ENCODE measurements around the gene NR4A3. TPM values are rescaled to one million over a fixed set of nuclear protein-coding genes. Genes with fewer than 3 reads are reported as not detected.
"Not testable (repeated sequence)": the region's sequence is repeated elsewhere in the genome, so short reads cannot be mapped to it uniquely, and the experiment has no call there.

NR4A3 gene
- total RNA-seq, 1 experiment from 2014 or later = 0.45 TPM

GRCh38 chr9:99850736-99851499 is 29.2 kb downstream of the NR4A3 start:
- H3K9ac ChIP-seq (ENCODE audit: low read length) = no peak overlapping the region
- H3K9me2 ChIP-seq (replicated peaks; ENCODE audit: insufficient read depth, low read length) = no peaks in the 10 kb centered on the region
- no peak for DNase-seq
- no peak overlapping the region for H3K4me3 ChIP-seq (ENCODE audit: low read length)
- no peak overlapping the region for H3K27ac ChIP-seq (ENCODE audit: low read length)
- no peaks in the 10 kb centered on the region for H4K20me1 ChIP-seq (ENCODE audit: insufficient read depth, low read depth, low read length)
- H3K36me3 ChIP-seq (ENCODE audit: insufficient read depth, low read length) = no peaks in the 10 kb centered on the region
- H3K9me3 ChIP-seq (ENCODE audit: low read length) = no peaks in the 10 kb centered on the region
- H3K4me1 ChIP-seq (ENCODE audit: low read length) = peaks cover 4% of the 10 kb centered on the region
- H3K79me2 ChIP-seq (ENCODE audit: low read length) = no peaks in the 10 kb centered on the region
- H3K27me3 ChIP-seq (ENCODE audit: low read length) = no peaks in the 10 kb centered on the region
- no peak overlapping the region for H3K4me2 ChIP-seq (ENCODE audit: low read depth, low read length, poor library complexity, severe bottlenecking)
- no peak overlapping the region for H2AFZ ChIP-seq (ENCODE audit: low read length)

DNA sequence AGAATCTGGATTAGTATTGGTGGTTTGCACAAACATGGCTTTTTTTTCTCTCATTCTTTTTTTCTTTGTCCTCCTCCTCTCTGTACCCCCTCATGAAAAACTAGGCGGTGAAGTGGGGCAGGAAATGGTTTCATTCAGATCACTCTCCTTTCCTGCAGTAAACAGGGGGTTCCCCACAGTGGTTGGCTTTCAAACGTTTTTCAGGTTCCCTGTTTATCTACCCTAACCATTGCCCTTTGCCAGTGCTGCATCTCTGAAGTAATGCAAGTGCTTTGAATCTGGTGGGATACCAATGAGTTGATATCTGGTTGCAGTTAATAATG is 29.8 kb downstream of the NR4A3 start:
- H3K9me3 ChIP-seq (ENCODE audit: low read length) = no peaks in the 10 kb centered on the region
- peaks cover 4% of the 10 kb centered on the region for H3K4me1 ChIP-seq (ENCODE audit: low read length)
- H3K27ac ChIP-seq (ENCODE audit: low read length) = no peak overlapping the region
- no peaks in the 10 kb centered on the region for H3K27me3 ChIP-seq (ENCODE audit: low read length)
- no peak overlapping the region for H3K9ac ChIP-seq (ENCODE audit: low read length)
- DNase-seq = no peak
- no peak overlapping the region for H2AFZ ChIP-seq (ENCODE audit: low read length)
- no peaks in the 10 kb centered on the region for H3K79me2 ChIP-seq (ENCODE audit: low read length)
- no peak overlapping the region for H3K4me2 ChIP-seq (ENCODE audit: low read depth, low read length, poor library complexity, severe bottlenecking)
- no peak overlapping the region for H3K4me3 ChIP-seq (ENCODE audit: low read length)
- no peaks in the 10 kb centered on the region for H3K9me2 ChIP-seq (replicated peaks; ENCODE audit: insufficient read depth, low read length)
- H4K20me1 ChIP-seq (ENCODE audit: insufficient read depth, low read depth, low read length) = no peaks in the 10 kb centered on the region
- no peaks in the 10 kb centered on the region for H3K36me3 ChIP-seq (ENCODE audit: insufficient read depth, low read length)

DNA sequence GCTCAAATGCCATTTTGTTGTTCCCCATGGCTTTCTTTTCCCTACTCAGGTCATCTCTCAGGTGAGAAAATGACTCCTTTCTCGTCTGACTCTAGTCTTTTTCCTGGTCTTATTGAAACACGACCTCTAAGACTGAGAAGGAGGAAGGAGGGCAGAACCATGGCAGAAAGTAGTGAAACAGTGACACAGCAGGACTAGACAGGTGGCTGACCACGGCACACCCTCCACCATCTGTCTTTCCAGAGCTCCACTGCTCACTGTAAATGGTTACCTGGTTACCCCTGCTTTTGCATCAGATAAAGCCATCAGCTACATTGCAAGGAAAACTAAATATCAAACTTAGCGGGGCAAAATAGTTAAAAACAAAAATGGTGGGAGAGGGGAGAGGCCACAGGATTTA is 30.9 kb downstream of the NR4A3 start:
- no peak overlapping the region for H2AFZ ChIP-seq (ENCODE audit: low read length)
- no peak for DNase-seq

DNA sequence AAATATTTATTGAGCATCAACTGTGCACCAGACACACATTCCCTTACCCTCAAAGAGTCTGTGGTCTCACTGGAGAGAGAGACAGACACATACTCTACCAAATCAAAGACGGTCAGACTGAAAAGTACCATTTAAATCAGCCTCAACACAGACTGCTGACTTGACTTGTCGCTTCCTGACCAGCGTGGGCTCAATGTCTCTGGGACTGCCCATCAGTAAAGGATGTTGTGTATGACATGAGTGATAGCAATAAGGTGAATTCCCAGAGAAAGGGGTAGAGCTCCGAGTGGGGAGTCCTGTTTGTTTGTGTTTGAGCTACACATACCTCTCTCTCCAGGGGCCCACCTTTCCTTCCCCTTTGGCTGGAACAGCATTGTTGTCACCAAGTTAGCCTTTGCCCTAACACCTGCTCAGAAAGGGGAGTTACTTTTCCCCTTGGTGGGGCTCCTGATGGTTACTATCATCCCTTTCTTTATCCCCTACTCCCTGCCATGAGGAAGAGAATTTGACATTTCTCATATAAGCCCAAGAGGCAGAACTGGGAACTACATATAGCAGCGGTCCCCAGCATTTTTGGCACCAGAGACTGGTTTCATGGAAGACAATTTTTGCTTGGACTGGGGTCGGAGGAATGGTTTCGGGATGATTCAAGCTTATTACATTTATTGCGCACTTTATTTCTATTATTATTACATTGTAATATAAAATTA is 33.9 kb downstream of the NR4A3 start:
- Histone ChIP-seq H3K4me1 (ENCODE audit: low read length) (no peaks in the 10 kb centered on the region), H3K79me2 (ENCODE audit: low read length) (no peaks in the 10 kb centered on the region), H3K9me3 (ENCODE audit: low read length) (no peaks in the 10 kb centered on the region), H3K4me2 (ENCODE audit: low read depth, low read length, poor library complexity, severe bottlenecking) (no peak overlapping the region), H2AFZ (ENCODE audit: low read length) (no peak overlapping the region), H3K36me3 (ENCODE audit: insufficient read depth, low read length) (no peaks in the 10 kb centered on the region), H3K27ac (ENCODE audit: low read length) (no peak overlapping the region), H3K27me3 (ENCODE audit: low read length) (no peaks in the 10 kb centered on the region; the same call in 1 of the 2 replicates), H3K4me3 (ENCODE audit: low read length) (no peak overlapping the region), H3K9me2 (replicated peaks; ENCODE audit: insufficient read depth, low read length) (no peaks in the 10 kb centered on the region), H3K9ac (ENCODE audit: low read length) (no peak overlapping the region), H4K20me1 (ENCODE audit: insufficient read depth, low read depth, low read length) (no peaks in the 10 kb centered on the region)
- DNase-seq = no peak

More for the DNA sequence above, 30.9 kb downstream of the NR4A3 start:
- Histone ChIP-seq H3K9ac (ENCODE audit: low read length) (no peak overlapping the region), H3K36me3 (ENCODE audit: insufficient read depth, low read length) (no peaks in the 10 kb centered on the region), H3K9me3 (ENCODE audit: low read length) (no peaks in the 10 kb centered on the region), H3K4me1 (ENCODE audit: low read length) (peaks cover 4% of the 10 kb centered on the region), H3K27me3 (ENCODE audit: low read length) (no peaks in the 10 kb centered on the region), H3K79me2 (ENCODE audit: low read length) (no peaks in the 10 kb centered on the region), H3K4me3 (ENCODE audit: low read length) (no peak overlapping the region), H3K9me2 (replicated peaks; ENCODE audit: insufficient read depth, low read length) (no peaks in the 10 kb centered on the region), H3K27ac (ENCODE audit: low read length) (no peak overlapping the region), H4K20me1 (ENCODE audit: insufficient read depth, low read depth, low read length) (no peaks in the 10 kb centered on the region), H3K4me2 (ENCODE audit: low read depth, low read length, poor library complexity, severe bottlenecking) (no peak overlapping the region)

DNA sequence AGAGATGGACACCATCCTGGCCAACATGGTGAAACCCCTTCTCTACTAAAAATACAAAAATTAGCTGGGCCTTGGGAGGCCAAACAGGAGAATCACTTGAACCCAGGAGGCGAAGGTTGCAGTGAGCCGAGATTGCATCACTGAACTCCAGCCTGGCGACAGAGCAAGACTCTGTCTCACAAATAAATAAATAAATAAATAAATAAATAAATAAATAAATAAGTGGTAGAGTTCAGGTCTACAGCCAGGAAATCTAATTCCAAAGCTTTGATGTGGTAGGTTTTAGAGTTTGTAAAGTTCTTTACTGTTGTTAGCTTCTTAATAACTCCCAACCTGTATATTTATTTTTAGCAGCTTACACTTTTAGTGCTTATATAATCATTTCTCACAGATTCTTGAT is 35.9 kb downstream of the NR4A3 start:
- not testable (repeated sequence) for H3K9me3 ChIP-seq (ENCODE audit: low read length)

GRCh38 chr9:99858087-99858486 is 36.4 kb downstream of the NR4A3 start:
- H3K27me3 ChIP-seq (ENCODE audit: low read length) = no peaks in the 10 kb centered on the region; the same call in 1 of the 2 replicates
- H3K9me2 ChIP-seq (replicated peaks; ENCODE audit: insufficient read depth, low read length) = no peaks in the 10 kb centered on the region
- no peak overlapping the region for H3K27ac ChIP-seq (ENCODE audit: low read length)
- H4K20me1 ChIP-seq (ENCODE audit: insufficient read depth, low read depth, low read length) = no peaks in the 10 kb centered on the region
- no peak overlapping the region for H2AFZ ChIP-seq (ENCODE audit: low read length)
- H3K4me1 ChIP-seq (ENCODE audit: low read length) = no peaks in the 10 kb centered on the region
- no peak overlapping the region for H3K4me3 ChIP-seq (ENCODE audit: low read length)
- DNase-seq = no peak
- H3K36me3 ChIP-seq (ENCODE audit: insufficient read depth, low read length) = no peaks in the 10 kb centered on the region
- H3K9ac ChIP-seq (ENCODE audit: low read length) = no peak overlapping the region
- no peak overlapping the region for H3K4me2 ChIP-seq (ENCODE audit: low read depth, low read length, poor library complexity, severe bottlenecking)
- no peaks in the 10 kb centered on the region for H3K9me3 ChIP-seq (ENCODE audit: low read length)
- no peaks in the 10 kb centered on the region for H3K79me2 ChIP-seq (ENCODE audit: low read length)

More for the DNA sequence above, 35.9 kb downstream of the NR4A3 start:
- not testable (repeated sequence) for H3K27ac ChIP-seq (ENCODE audit: low read length); H3K4me3 ChIP-seq (ENCODE audit: low read length); H3K27me3 ChIP-seq (ENCODE audit: low read length); H2AFZ ChIP-seq (ENCODE audit: low read length); H3K4me2 ChIP-seq (ENCODE audit: low read depth, low read length, poor library complexity, severe bottlenecking); H3K9ac ChIP-seq (ENCODE audit: low read length); H3K9me2 ChIP-seq (replicated peaks; ENCODE audit: insufficient read depth, low read length); H3K79me2 ChIP-seq (ENCODE audit: low read length); H3K4me1 ChIP-seq (ENCODE audit: low read length); DNase-seq; H4K20me1 ChIP-seq (ENCODE audit: insufficient read depth, low read depth, low read length); H3K36me3 ChIP-seq (ENCODE audit: insufficient read depth, low read length)

- no peaks in the 10 kb centered on the region for H3K4me1 ChIP-seq (ENCODE audit: low read length)
- H3K4me3 ChIP-seq (ENCODE audit: low read length) = no peak overlapping the region
- no peak overlapping the region for H3K4me2 ChIP-seq (ENCODE audit: low read depth, low read length, poor library complexity, severe bottlenecking)
- no peak overlapping the region for H3K27ac ChIP-seq (ENCODE audit: low read length)
- no peaks in the 10 kb centered on the region for H3K9me2 ChIP-seq (replicated peaks; ENCODE audit: insufficient read depth, low read length)
- no peaks in the 10 kb centered on the region for H3K79me2 ChIP-seq (ENCODE audit: low read length)
- H2AFZ ChIP-seq (ENCODE audit: low read length) = no peak overlapping the region
- no peaks in the 10 kb centered on the region for H3K9me3 ChIP-seq (ENCODE audit: low read length)
- no peak overlapping the region for H3K9ac ChIP-seq (ENCODE audit: low read length)
- H3K36me3 ChIP-seq (ENCODE audit: insufficient read depth, low read length) = no peaks in the 10 kb centered on the region
- H4K20me1 ChIP-seq (ENCODE audit: insufficient read depth, low read depth, low read length) = no peaks in the 10 kb centered on the region
- no peak for DNase-seq
- no peaks in the 10 kb centered on the region; the same call in 1 of the 2 replicates for H3K27me3 ChIP-seq (ENCODE audit: low read length)
Observed at GRCh38 chr9:99859243-99859980, 37.7 kb downstream of the NR4A3 start.

- no peak overlapping the region for H3K4me3 ChIP-seq (ENCODE audit: low read length)
- no peak overlapping the region for H3K27ac ChIP-seq (ENCODE audit: low read length)
- DNase-seq = no peak
- H3K9me3 ChIP-seq (ENCODE audit: low read length) = no peaks in the 10 kb centered on the region
- H3K9ac ChIP-seq (ENCODE audit: low read length) = no peak overlapping the region
- no peaks in the 10 kb centered on the region for H3K9me2 ChIP-seq (replicated peaks; ENCODE audit: insufficient read depth, low read length)
- no peaks in the 10 kb centered on the region for H4K20me1 ChIP-seq (ENCODE audit: insufficient read depth, low read depth, low read length)
- no peaks in the 10 kb centered on the region for H3K4me1 ChIP-seq (ENCODE audit: low read length)
- no peak overlapping the region for H2AFZ ChIP-seq (ENCODE audit: low read length)
- no peaks in the 10 kb centered on the region; the same call in 1 of the 2 replicates for H3K27me3 ChIP-seq (ENCODE audit: low read length)
- no peaks in the 10 kb centered on the region for H3K36me3 ChIP-seq (ENCODE audit: insufficient read depth, low read length)
- no peaks in the 10 kb centered on the region for H3K79me2 ChIP-seq (ENCODE audit: low read length)
- no peak overlapping the region for H3K4me2 ChIP-seq (ENCODE audit: low read depth, low read length, poor library complexity, severe bottlenecking)
Observed at GRCh38 chr9:99860266-99860665, 38.6 kb downstream of the NR4A3 start.
